A549 (cell line): ENCODE data around the gene GRHL3.

Experiments
- CHD2 ChIP-seq: fragments of 150-350 bp; IDR thresholded peaks from 2 replicates; pipeline ENCODE4 v1.6.1; 2014; ENCODE audit warnings: low read length; ENCODE audit not compliant: partially characterized antibody
- CTCF ChIP-seq: fragments of >200 bp; sonication (Bioruptor Twin); formaldehyde crosslinking; IDR thresholded peaks from 3 replicates; pipeline ENCODE4 v1.5.1; 2016
- EHMT2 ChIP-seq: fragments of 200-600 bp; sonication (generic); IDR thresholded peaks from 2 replicates; pipeline ENCODE4 v1.6.1; 2016; ENCODE audit warnings: antibody characterized with exemption, low read depth, mild to moderate bottlenecking, moderate library complexity
- HOXA7 ChIP-seq: fragments of 250-450 bp; sonication (Bioruptor Pico); IDR thresholded peaks from 2 replicates; pipeline ENCODE4 v1.5.0; 2020; ENCODE audit warnings: mild to moderate bottlenecking, moderate library complexity
- JUN ChIP-seq, 2 experiments: fragments of >200 bp; sonication (Bioruptor Twin); formaldehyde crosslinking; IDR thresholded peaks; 2 replicates in 1 of 2; 3 replicates in 1 of 2; pipeline ENCODE4 v1.6.1; 2016 to 2017
- MAFK ChIP-seq: fragments of 450-650 bp; IDR thresholded peaks from 2 replicates; pipeline ENCODE4 v1.6.1; 2014; ENCODE audit not compliant: partially characterized antibody
- MAX ChIP-seq: IDR thresholded peaks from 2 replicates; pipeline ENCODE4 v1.6.1; 2012
- POLR2A ChIP-seq: IDR thresholded peaks from 2 replicates; pipeline ENCODE4 v1.6.1; 2012; ENCODE audit warnings: mild to moderate bottlenecking, low read length
- RAD21 ChIP-seq, 2 experiments: fragments of >200 bp in 1 of 2; sonication (Bioruptor Twin) in 1 of 2; formaldehyde crosslinking in 1 of 2; IDR thresholded peaks in 1 of 2; conservative IDR thresholded peaks in 1 of 2; 2 replicates in 1 of 2; 3 replicates in 1 of 2; pipeline ENCODE4 v1.6.1; 2012 to 2018; ENCODE audit warnings: inconsistent platforms in 1 of 2
- RARB ChIP-seq: fragments of 250-450 bp; sonication (Bioruptor Pico); IDR thresholded peaks from 2 replicates; pipeline ENCODE4 v1.8.0; 2021; ENCODE audit warnings: mild to moderate bottlenecking, moderate library complexity
- RFX5 ChIP-seq: fragments of 450-650 bp; IDR thresholded peaks from 2 replicates; pipeline ENCODE4 v1.7.1; 2014; ENCODE audit warnings: antibody characterized with exemption, mild to moderate bottlenecking, moderate library complexity
- USF2 ChIP-seq: fragments of 450-650 bp; IDR thresholded peaks from 2 replicates; pipeline ENCODE4 v1.6.1; 2014; ENCODE audit warnings: antibody characterized with exemption
- ZC3H11A ChIP-seq: fragments of 450-650 bp; IDR thresholded peaks from 2 replicates; pipeline ENCODE4 v1.6.1; 2014; ENCODE audit warnings: antibody characterized with exemption, mild to moderate bottlenecking

DNA sequence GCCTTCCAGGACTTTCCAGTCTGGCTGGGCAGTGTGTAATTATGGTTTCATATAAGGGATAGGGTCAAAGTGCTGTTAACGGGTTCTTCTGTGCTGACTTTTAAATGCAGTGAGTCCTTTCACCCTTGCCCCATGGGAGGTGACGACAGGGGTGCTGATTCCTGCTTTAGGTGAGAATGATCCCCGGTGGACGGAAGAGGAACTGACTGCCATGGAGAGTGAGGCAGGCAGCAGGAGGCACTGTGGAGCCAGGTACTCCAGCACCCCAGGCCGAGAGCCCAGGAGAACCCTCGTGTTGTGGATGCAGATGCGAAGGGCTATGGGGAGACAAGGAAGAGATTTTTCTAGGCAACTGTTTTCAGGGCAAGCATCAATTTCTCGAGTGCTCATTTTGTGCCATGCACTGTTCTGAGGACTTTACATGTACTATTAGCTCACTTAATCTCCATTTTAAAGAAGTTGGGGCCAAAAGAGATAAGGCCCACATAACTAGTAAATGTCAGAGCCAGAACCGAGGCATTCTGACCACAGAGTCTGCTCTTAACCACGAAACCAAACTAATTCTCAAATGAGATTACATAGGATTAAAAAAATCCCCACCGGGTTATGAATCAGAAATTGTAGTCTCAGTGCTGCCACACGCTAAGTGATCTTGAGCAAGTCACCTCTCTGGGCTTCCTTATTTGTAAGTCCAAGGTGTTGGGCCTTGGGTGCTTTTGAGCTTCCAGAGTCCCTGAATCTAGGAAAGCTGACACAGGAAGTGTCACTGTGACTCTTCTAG is 66.2 kb downstream of the GRHL3 start:
- TF ChIP-seq MAFK (no peak), MAX (no peak), CTCF (peak; percentile 46), USF2 (no peak), POLR2A (no peak), HOXA7 (CRISPR knock-in tag) (no peak), ZC3H11A (no peak), RAD21 (conservative IDR thresholded peaks at IDR 0.05 in 1 of 2, IDR thresholded peaks at IDR 0.05 in 1 of 2) (peak; percentile 34 to 37; a peak in 4 of 5 replicates), CHD2 (no peak), JUN (IDR thresholded peaks at IDR 0.05) (no peak), RFX5 (no peak), RARB (CRISPR knock-in tag) (no peak), EHMT2 (no peak)
